K562 (cell line): ENCODE results near the gene PPP1R9A. TPM values are rescaled to one million over a fixed set of nuclear protein-coding genes. Genes with fewer than 3 reads are reported as not detected.

Experiments used
- ATAC-seq: fragments of 200-7000 bp; cut with Tn5 transposase; 3 replicates; pipeline ENCODE4 v1.9.1; 2020; ENCODE audit warnings: moderate library complexity
- BruUV-seq: library from RNA; stranded (reverse); fragments of 400-500 nt; replicated peaks from 2 replicates; lab custom pipeline; 2021; lab: Mats Ljungman, UMichigan
- CTCF ChIA-PET: fragments of 300-600 bp; formaldehyde crosslinking; extraction: SDS; loops from one replicate; lab custom pipeline; 2021; ENCODE audit warnings: low intra/inter-chr PET ratio; lab: Yijun Ruan, JAX
- POLR2A ChIA-PET: fragments of 300-600, 350-650 bp; sonication (Branson Sonifier 250); formaldehyde crosslinking; extraction: SDS; loops from one replicate; lab custom pipeline; 2021; ENCODE audit warnings: antibody characterized with exemption, inconsistent platforms; lab: Yijun Ruan, JAX
- DNase-seq, 4 experiments: peaks; one replicate each; pipeline versions ENCODE4 v3.0.0 to v3.0.0-alpha.2; 2011 to 2018; ENCODE audit warnings: low spot score in 3 of 4, mixed read lengths in 3 of 4; ENCODE audit errors: extremely low read depth in 1 of 4
- FAIRE-seq: peaks from 2 replicates; lab custom pipeline; 2011; peaks lifted over from hg19 to GRCh38; lab: Jason Lieb, UNC
- H2AFZ ChIP-seq: 2 replicates; pipeline ENCODE4 v1.6.0; 2011; ENCODE audit warnings: low read depth, low read length, control low read depth, inconsistent platforms
- H3K27ac ChIP-seq: fragments of 200-600 bp; 3 replicates; pipeline ENCODE4 v1.8.0; 2011; ENCODE audit warnings: low read depth, mild to moderate bottlenecking, control low read depth, inconsistent platforms, low read length, moderate library complexity, mixed read lengths; ENCODE audit errors: extremely low read depth
- H3K27me3 ChIP-seq, 2 experiments: fragments of 300-600 bp in 1 of 2; 2 replicates in 1 of 2; 3 replicates in 1 of 2; pipeline versions ENCODE4 v1.6.0 to v1.8.0; 2011; ENCODE audit warnings: inconsistent platforms in 2 of 2, low read length in 2 of 2, mild to moderate bottlenecking in 1 of 2, mixed read lengths in 1 of 2, moderate library complexity in 1 of 2; ENCODE audit not compliant: control insufficient read depth in 2 of 2, insufficient read depth in 2 of 2
- H3K36me3 ChIP-seq: fragments of 300-600 bp; 3 replicates; pipeline ENCODE4 v1.8.0; 2011; ENCODE audit warnings: mild to moderate bottlenecking, low read length, inconsistent platforms; ENCODE audit not compliant: control insufficient read depth, insufficient read depth
- H3K4me1 ChIP-seq, 2 experiments: fragments of 200-600 bp in 1 of 2; replicated peaks in 1 of 2; 2 replicates in 1 of 2; 3 replicates in 1 of 2; pipeline versions ENCODE4 v1.5.1 to v1.8.0; 2011; ENCODE audit warnings: inconsistent platforms in 2 of 2, low read length in 2 of 2, mild to moderate bottlenecking in 1 of 2, mixed read lengths in 1 of 2, moderate library complexity in 1 of 2; ENCODE audit not compliant: control insufficient read depth in 2 of 2, insufficient read depth in 2 of 2
- H3K4me2 ChIP-seq: 2 replicates; pipeline ENCODE4 v1.6.1; 2011; ENCODE audit warnings: low read length, control low read depth, inconsistent platforms, mixed read lengths; ENCODE audit not compliant: insufficient read depth
- H3K4me3 ChIP-seq: fragments of 200-600 bp; sonication (generic), shearing (Covaris generic); 2 replicates; pipeline ENCODE4 v1.5.1; 2016; ENCODE audit warnings: control low read depth, inconsistent platforms
- H3K79me2 ChIP-seq: fragments of 200-600 bp; 3 replicates; pipeline ENCODE4 v1.8.0; 2011; ENCODE audit warnings: low read length, inconsistent platforms; ENCODE audit not compliant: control insufficient read depth, insufficient read depth
- H3K9ac ChIP-seq, 2 experiments: 2 replicates each; pipeline versions ENCODE4 v1.6.0 to v1.6.1; 2011; ENCODE audit warnings: low read depth in 2 of 2, low read length in 2 of 2, control low read depth in 1 of 2, inconsistent platforms in 1 of 2, mild to moderate bottlenecking in 1 of 2, mixed read lengths in 1 of 2; ENCODE audit not compliant: insufficient read depth in 1 of 2
- H3K9me1 ChIP-seq: one replicate; pipeline ENCODE4 v1.6.0; 2011; ENCODE audit warnings: inconsistent platforms, mild to moderate bottlenecking, low read length, moderate library complexity; ENCODE audit not compliant: control insufficient read depth, insufficient read depth
- H3K9me3 ChIP-seq: replicated peaks from 2 replicates; pipeline ENCODE4 v1.5.1; 2011; ENCODE audit warnings: low read depth, low read length, inconsistent platforms; ENCODE audit not compliant: control insufficient read depth, insufficient read depth
- H4K20me1 ChIP-seq: replicated peaks from 2 replicates; pipeline ENCODE4 v1.6.1; 2011; ENCODE audit warnings: low read length, inconsistent platforms, mixed read lengths; ENCODE audit not compliant: control insufficient read depth, insufficient read depth
- CREB1 ChIP-seq, 2 experiments: sonication (generic) in 1 of 2; formaldehyde crosslinking in 1 of 2; IDR thresholded peaks; 2 replicates each; pipeline versions ENCODE4 v1.6.1 to v1.8.0; 2012 to 2022; ENCODE audit warnings: inconsistent platforms in 1 of 2, mild to moderate bottlenecking in 1 of 2, missing genetic modification reagents in 1 of 2, moderate library complexity in 1 of 2
- E2F5 ChIP-seq: sonication (generic); formaldehyde crosslinking; IDR thresholded peaks from 2 replicates; pipeline ENCODE4 v1.8.0; 2022; ENCODE audit warnings: mild to moderate bottlenecking, missing genetic modification reagents
- KAT7 ChIP-seq: sonication (generic); formaldehyde crosslinking; IDR thresholded peaks from 2 replicates; pipeline ENCODE4 v1.8.0; 2022; ENCODE audit warnings: missing genetic modification reagents, mild to moderate bottlenecking, borderline replicate concordance
- KHSRP ChIP-seq: fragments of 450-650 bp; IDR thresholded peaks from 2 replicates; pipeline ENCODE4 v1.6.1; 2017
- MTA1 ChIP-seq: fragments of 450-650 bp; IDR thresholded peaks from 2 replicates; pipeline ENCODE4 v1.6.1; 2017; ENCODE audit warnings: borderline replicate concordance
- PHF21A ChIP-seq: fragments of 450-650 bp; IDR thresholded peaks from 2 replicates; pipeline ENCODE4 v1.6.1; 2017; ENCODE audit warnings: low read depth, borderline replicate concordance
- PHF8 ChIP-seq: fragments of 200-600 bp; sonication (generic); IDR thresholded peaks from 2 replicates; pipeline ENCODE4 v1.6.1; 2012; ENCODE audit warnings: mixed run types, mild to moderate bottlenecking, inconsistent platforms, low read length, moderate library complexity, borderline replicate concordance
- SAP30 ChIP-seq: fragments of 200-600 bp; sonication (generic); IDR thresholded peaks from 2 replicates; pipeline ENCODE4 v1.6.1; 2012; ENCODE audit warnings: borderline replicate concordance, low read depth, mild to moderate bottlenecking, moderate library complexity, low read length, control low read depth, inconsistent platforms; ENCODE audit not compliant: insufficient read depth, poor library complexity, severe bottlenecking
- U2AF1 ChIP-seq: fragments of 200-400 bp; formaldehyde crosslinking; optimal IDR thresholded peaks from 2 replicates; pipeline ENCODE3; 2017; ENCODE audit warnings: mild to moderate bottlenecking, low read depth, low read length, moderate library complexity
- ZBTB34 ChIP-seq: fragments of 250-450 bp; sonication (Bioruptor Pico); IDR thresholded peaks from 2 replicates; pipeline ENCODE4 v1.8.0; 2021; ENCODE audit warnings: mild to moderate bottlenecking, moderate library complexity
- ZFP36 ChIP-seq: fragments of 150-350 bp; IDR thresholded peaks from 2 replicates; pipeline ENCODE4 v1.6.1; 2018; ENCODE audit warnings: low read length, low read depth; ENCODE audit not compliant: partially characterized antibody
- ZNF121 ChIP-seq: sonication (generic); formaldehyde crosslinking; conservative IDR thresholded peaks from 2 replicates; pipeline ENCODE4 v1.8.0; 2022; ENCODE audit warnings: missing genetic modification reagents
- WGBS: fragments of 100-300 bp; shearing (Covaris generic); methylation state at CpG from one replicate; pipeline ENCODE4 v1.1.6; 2016; ENCODE audit warnings: low coverage, mixed read lengths; ENCODE audit not compliant: insufficient coverage; ENCODE audit errors: missing lambda C conversion rate; 5-methylcytosine and 5-hydroxymethylcytosine counted together
- in situ Hi-C: fragments of 300-500 bp; cut with MboI; formaldehyde crosslinking; loops from 4 replicates; pipeline ENCODE4 v1.15.0; 2018; ENCODE audit warnings: inconsistent platforms, mixed read lengths
- intact Hi-C: fragments of 100-400 bp; cut with micrococcal nuclease; formaldehyde crosslinking; loops from 2 replicates; pipeline ENCODE4 v1.14.2; 2022
- polyA plus RNA-seq, 8 experiments: library from polyadenylated mRNA; depleted of rRNA in 4 of 8; stranded (reverse) in 5 of 8; unstranded in 3 of 8; fragments of >200 nt; fragmentation: Nextera tagmentation in 2 of 8; fragmentation: Illumina TruSeq in 1 of 8; extraction: Ambion mirVana in 2 of 8; extraction: Trizol in 1 of 8; gene quantifications; 2 replicates each; pipeline versions ENCODE4 v1.2.1 to v1.2.3, GENCODE V29; 2011 to 2014; ENCODE audit warnings: inconsistent platforms in 1 of 8, missing spikeins in 1 of 8
- total RNA-seq, 7 experiments: library from RNA; depleted of rRNA in 6 of 7; stranded (reverse); fragments of >200 nt in 6 of 7; fragmentation: Illumina TruSeq in 2 of 7; extraction: Trizol in 2 of 7; gene quantifications; 2 replicates each; pipeline versions ENCODE4 v1.2.1 to v1.2.3, GENCODE V29; 2011 to 2021; ENCODE audit warnings: low replicate concordance in 1 of 7

The PPP1R9A gene
- total and polyA plus RNA-seq, 9 of the 15 experiments (the other 6 are each of a cell fraction or from before 2014, with no cell fraction given): 0.24 TPM; not detected in 8

- H4K20me1 ChIP-seq: no peaks in the 10 kb centered on the region
- H3K79me2 ChIP-seq: no peaks in the 10 kb centered on the region
- H3K27me3 ChIP-seq: no peaks in the 10 kb centered on the region
- no peaks in the 10 kb centered on the region for H3K36me3 ChIP-seq
- no peak overlapping the region for H2AFZ ChIP-seq
- no peak for TF ChIP-seq CREB1 (IDR thresholded peaks at IDR 0.05)
- no peak for TF ChIP-seq CREB1 (CRISPR knock-in tag; IDR thresholded peaks at IDR 0.05)
- TF ChIP-seq ZFP36: no peak
- no peak for TF ChIP-seq SAP30
- TF ChIP-seq U2AF1: no peak
- no peak for TF ChIP-seq MTA1
- no peak for TF ChIP-seq ZNF121 (CRISPR knock-in tag)
- no peak for TF ChIP-seq KAT7 (CRISPR knock-in tag)
- no peak for TF ChIP-seq KHSRP
- no peak for TF ChIP-seq ZBTB34 (CRISPR knock-in tag)
- TF ChIP-seq PHF8: no peak
- no peak for TF ChIP-seq E2F5 (CRISPR knock-in tag)
- no peak for TF ChIP-seq PHF21A
- in situ Hi-C loops: no loop called here
- H3K9ac ChIP-seq: no peak overlapping the region
- FAIRE-seq: no peak
- no peaks in the 10 kb centered on the region for H3K9me3 ChIP-seq
- ChIA-PET CTCF (interaction anchor here (0.5 kb wide), 1 partner anchor 78 kb away, joined by 3 read pairs; no protein-coding TSS in a partner anchor), POLR2A (no interaction called here)
- no peak overlapping the region for H3K4me3 ChIP-seq
- no peaks in the 10 kb centered on the region; a peak in 1 of 5 replicates for H3K4me1 ChIP-seq
- intact Hi-C loops: no loop called here
- 0% methylated on average over 2 of the region's 2 CpGs for WGBS
- BruUV-seq: no TSS peak
- ATAC-seq: no peak
- no peak overlapping the region for H3K4me2 ChIP-seq
- DNase-seq: no peak
- H3K27ac ChIP-seq: no peak overlapping the region
- no peaks in the 10 kb centered on the region for H3K9me1 ChIP-seq
Measured at GRCh38 chr7:95316588-95316987, 409.2 kb downstream of the PPP1R9A start.
